GM12878 (cell line): ENCODE measurements around the gene DHX16.
"Not testable (repeated sequence)": the region's sequence is repeated elsewhere in the genome, so short reads cannot be mapped to it uniquely, and the experiment has no call there.

ENCODE experiments used
- CUX1 ChIP-seq: IDR thresholded peaks from 2 replicates; pipeline ENCODE4 v1.6.1; 2012; ENCODE audit warnings: improper control_type of control experiment, low read depth, low read length; ENCODE audit not compliant: insufficient replicate concordance
- GABPA ChIP-seq: IDR thresholded peaks from 2 replicates; pipeline ENCODE4 v1.6.1; 2014; ENCODE audit warnings: antibody characterized with exemption, low read depth, mild to moderate bottlenecking, inconsistent platforms
- PKNOX1 ChIP-seq: fragments of 450-650 bp; IDR thresholded peaks from 2 replicates; pipeline ENCODE4 v1.6.1; 2016; ENCODE audit warnings: mild to moderate bottlenecking

- TF ChIP-seq PKNOX1, CUX1, GABPA: not testable (repeated sequence)
These were observed 49.1 kb upstream of the DHX16 start for GRCh38 chr6:30722025-30722279.
